CD4-positive, alpha-beta T cell treated with Interferon gamma for 1 hour (primary cell): ENCODE measurements around the gene PLEKHA5.
"Not testable (repeated sequence)": the region's sequence is repeated elsewhere in the genome, so short reads cannot be mapped to it uniquely, and the experiment has no call there.

Source experiments
- DNase-seq: peaks from one replicate; pipeline ENCODE4 v3.0.0-alpha.2; 2020

PLEKHA5 gene

DNA sequence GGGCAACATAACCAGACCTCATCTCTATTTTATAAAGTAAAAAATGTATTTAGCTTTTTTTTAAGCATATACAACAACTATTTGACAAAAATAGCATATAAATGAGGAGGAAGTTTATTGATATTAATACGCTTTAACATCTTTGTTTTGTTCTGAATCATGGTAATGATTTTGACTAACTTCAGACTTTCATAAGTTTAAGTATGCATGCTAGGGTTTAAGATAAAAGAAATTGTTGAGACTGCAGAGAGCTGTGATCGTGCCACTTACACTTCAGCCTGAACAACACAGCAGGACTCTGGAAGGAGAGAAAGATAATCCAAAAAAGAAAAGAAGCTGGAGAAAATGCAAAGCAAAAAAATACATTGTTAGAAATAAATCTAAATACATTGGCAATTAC, 221.8 kb downstream of the PLEKHA5 start:
- DNase-seq: no peak

DNA sequence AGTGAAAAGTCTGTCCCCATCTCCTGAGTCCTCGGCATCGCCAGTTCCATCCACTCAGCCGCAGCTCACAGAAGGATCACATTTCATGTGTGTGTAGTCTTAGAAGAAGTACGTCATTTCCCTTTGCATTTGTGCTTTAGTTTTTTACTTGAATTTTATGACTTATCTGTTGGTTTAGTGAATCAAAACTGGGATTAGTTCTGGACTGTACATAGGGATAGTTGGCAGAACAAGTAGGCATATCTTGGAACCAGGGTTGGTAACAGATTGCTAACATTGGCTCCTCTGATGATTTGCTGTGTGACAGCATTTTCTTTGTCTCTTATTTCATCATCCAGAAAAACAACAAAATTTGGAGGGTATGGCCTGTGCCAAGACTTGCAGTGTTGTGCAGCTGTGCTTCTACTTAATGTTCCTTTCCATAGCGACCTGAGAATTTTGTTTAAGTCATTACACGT, 240.2 kb downstream of the PLEKHA5 start:
- no peak for DNase-seq

DNA sequence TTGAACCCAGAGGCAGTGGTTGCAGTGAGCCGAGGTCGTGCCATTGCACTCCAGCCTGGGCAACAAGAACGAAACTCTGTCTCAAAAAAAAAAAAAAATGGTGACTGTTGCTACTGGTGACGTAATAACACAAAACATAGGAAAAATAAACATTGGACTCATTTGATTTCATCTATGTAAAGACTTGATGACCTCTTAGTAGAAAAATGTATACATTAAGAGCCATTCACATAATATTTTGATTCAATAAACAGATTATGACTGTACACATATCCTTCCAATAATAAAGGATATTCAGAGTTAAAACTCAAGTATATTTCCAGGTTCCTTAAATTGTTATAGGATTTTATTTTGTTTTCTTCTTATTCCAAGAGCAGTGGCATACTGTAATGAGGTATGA, 244.1 kb downstream of the PLEKHA5 start:
- DNase-seq: no peak

DNA sequence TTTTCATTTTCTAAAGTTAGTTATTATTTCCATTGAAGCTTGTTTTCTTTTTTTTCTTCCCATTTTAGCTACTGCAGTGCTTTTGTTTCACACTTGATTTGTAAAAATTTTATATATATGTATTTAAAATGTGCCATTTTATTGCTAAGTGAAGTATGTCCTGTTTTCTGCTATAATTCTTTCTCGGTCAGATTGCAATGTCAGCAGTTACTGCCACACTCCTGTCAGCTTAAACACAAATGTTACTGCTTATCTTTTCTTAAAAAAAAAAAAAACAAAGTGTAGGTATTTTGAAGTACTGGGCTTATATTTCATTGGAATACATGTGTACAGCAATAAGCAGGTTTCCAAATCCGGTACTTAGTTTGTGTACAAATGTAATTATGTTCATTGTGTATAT, 246.4 kb downstream of the PLEKHA5 start:
- no peak for DNase-seq

DNA sequence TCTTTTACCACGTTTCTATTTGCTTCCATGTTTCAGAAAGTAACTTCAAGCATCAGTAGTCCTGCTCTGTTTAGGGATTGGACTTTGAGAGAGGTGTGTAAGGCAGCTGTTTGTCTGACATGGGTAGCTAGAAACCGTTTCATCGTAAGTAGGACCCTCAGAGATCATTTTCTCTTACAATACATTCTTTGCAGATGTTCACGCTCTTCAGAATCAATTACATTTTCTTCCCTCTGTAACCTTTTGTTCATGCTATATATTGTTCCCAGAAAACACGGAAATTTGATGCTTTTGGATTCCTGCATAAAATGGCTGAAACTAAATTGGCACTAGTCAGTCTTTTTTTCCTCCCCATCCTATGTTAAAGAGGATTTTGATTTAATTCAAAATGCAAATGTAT, 247.2 kb downstream of the PLEKHA5 start:
- DNase-seq: no peak

DNA sequence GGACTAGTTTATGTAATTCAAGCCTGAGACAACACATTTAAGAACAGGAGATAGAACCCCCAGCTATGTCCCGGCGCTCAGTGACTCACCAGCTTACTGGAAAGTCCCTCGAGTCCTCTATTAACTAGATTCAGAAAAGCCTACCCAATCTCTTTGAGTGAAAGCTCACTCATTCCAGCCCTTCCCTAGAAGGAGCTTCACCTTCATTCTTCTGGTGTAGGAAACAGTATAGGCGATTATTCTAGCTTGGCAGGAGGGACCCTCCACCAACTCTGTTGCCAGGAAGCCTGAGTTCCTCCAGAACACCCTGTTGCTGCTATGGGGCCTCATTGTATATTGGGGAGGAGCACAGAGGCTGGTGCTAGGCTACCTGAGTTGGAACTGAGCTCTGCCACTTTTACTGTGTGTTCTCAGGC, 252.6 kb downstream of the PLEKHA5 start:
- no peak for DNase-seq

DNA sequence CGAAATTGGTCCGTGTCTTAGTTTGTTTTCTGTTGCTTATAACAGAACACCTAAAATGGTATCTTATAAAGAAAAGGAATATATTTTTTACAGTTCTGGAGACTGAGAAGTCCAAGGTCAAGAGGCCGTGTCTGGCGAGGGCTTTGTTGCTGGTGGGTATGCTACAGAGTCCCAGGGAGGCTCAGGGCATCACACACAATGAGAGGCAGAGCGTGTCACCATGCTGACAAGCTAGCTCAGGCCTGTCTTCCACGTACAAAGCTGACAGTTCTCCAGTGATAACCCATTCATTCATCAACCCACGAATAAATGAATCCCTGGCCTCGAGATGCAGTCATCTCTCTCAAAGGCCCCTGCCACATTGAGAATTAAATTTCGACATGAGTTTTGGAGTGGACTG, 253.0 kb downstream of the PLEKHA5 start:
- DNase-seq: no peak

DNA sequence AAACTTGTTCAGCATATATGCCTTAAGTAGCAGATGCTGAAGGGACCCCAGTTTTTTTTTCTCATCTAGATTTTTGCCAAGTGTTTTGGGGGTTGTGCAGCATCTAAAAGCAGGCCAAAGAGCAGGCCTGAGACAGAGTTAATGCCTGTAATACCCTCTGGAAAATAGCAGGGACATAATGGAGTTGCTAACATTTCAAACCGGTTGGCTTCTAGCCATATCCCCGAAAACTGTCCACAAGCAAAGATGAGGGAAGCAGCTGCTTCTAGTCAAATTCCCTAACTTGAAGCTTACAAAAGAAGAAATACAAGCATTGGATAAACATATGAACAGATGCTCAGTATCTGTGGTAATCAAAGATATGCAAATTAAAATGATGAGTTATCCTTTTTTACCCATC, 257.6 kb downstream of the PLEKHA5 start:
- no peak for DNase-seq

DNA sequence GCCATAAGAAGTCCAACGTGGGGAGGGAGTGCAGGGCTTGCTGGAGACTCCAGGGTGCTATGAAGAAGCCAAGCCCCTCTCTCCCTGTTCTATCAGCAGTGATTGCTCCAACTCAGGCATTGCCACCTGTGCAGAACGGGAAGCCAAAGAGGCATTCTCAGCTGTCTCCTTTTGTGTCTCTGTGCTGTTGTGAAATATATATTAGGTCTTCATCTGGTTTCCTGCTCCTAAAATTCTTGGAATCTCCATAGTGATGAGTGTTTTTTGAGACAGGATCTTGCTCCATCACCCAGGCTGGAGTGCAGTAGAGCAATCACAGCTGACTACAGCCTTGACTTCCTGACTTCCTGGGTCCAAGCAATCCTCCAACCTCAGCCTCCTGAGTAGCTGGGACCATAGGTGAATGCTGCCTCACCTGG, 258.6 kb downstream of the PLEKHA5 start:
- DNase-seq: no peak

DNA sequence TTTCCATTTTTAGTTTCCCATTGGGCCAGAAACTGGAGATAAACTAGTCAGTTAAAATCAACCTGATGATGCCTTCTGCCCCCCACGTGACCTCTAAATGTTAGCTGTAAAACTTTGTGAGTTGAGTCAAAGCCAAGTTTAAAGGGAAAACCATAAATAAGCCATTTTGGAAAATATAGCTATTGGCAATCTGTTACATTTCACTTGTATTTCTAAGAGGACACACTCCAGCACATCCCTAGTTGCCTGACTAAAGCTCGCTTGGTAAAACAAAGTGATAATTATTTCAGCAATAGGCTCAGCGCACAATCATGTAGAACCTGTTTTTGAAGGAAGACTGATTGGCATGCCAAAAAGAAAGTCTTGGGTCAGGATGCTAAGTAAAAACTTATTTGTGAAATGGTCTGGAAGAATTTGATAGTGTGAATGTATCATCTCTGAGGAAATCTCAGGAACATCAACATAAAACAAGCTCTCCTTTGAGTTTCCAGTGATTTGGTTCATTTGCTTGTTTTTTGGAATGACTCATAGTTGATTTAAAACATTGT, 260.6 kb downstream of the PLEKHA5 start:
- no peak for DNase-seq

DNA sequence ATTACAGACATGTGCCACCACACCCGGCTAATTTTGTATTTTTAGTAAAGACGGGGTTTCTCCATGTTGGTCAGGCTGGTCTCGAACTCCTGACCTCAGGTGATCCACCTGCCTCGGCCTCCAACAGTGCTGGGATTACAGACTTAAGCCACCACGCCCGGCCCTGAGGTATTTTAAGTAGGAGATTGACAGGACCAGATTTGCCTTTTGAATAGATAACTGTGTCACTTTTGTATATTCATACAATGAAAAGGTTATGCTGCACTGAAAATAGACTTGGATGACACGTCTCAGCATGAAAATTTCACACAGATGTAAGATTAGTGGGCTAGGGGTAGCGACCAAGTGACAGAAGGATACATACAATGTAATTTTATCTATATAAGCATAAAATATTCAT, 263.1 kb downstream of the PLEKHA5 start:
- DNase-seq: not testable (repeated sequence)

DNA sequence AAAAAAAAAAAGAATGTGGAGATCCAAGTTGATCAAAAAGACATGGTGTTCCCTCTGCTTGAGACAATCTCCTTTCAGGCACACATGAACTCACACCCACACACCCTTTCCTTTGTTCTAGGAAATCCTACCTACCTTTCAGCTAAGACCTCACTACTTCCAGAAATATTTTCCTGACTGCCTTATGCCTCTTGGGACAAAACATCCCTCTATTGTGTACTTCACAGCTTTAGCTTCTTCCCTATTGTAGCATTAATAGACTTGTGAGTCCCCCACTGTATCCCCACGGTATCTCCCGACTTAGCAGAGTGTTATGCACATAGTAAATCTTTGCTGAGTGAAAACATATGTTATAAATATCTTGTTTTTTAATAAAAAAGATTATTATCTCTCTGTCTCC, 264.9 kb downstream of the PLEKHA5 start:
- DNase-seq: no peak

DNA sequence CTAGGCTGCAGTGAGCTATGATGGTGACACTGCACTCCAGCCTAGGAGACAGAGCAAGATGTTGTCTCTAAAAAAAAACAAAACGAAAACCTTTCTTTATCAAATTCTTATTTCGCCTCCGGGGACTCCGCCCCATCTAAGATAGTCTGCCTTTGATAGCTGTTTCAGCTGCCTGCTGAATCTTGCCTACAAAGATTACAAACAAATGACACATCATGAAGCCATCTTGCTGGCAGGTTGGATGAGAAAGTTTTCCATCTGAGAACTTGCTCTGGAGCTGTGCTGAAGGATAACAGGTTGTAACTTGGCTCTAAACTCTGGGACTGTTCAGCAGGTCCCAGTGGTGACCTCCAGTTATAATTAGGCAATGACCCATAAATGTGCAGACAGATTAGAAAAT, 268.0 kb downstream of the PLEKHA5 start:
- DNase-seq: no peak

DNA sequence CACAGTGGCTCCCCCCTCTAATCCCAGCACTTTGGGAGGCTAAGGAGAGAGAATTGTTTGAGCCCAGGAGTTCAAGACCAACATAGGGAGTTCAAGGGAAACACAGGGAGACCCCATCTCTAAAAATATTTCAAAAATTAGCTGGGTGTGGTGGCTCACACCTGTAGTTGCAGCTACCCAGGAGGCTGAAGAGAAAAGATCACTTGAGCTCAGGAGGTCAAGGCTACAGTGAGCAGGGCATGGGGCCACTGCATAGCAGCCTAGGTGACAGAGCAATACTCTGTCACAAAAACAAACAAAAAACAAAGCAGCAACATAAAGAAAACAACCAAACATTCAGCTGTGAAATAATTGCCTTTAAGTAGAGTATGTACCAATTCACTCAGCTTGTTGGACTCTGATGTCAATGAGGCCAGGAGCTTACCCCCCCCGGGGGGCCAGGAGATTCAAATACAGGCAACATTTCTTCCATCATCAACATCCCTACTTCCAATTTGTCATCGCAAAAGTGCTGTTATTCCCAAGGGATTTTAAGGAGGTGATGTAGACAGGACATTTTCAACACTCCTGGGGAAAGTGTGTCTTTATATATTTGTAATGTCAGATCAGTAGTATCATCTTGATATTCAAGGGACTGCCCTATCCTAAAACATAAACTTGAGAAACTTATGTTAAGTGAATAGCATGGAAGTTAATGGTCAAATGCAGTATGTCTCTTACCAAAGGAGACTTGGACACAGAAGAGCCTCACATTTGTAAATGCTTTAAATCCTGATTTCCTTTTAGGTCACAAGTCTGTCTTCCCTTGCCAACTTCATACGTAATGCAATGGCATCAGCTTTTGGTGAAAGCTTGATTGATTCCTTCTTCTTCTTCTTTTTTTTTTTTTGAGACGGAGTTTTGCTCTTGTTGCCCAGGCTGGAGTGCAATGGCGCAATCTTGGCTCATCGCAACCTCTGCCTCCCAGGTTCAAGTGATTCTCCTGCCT, 269.1 kb downstream of the PLEKHA5 start:
- DNase-seq: no peak

DNA sequence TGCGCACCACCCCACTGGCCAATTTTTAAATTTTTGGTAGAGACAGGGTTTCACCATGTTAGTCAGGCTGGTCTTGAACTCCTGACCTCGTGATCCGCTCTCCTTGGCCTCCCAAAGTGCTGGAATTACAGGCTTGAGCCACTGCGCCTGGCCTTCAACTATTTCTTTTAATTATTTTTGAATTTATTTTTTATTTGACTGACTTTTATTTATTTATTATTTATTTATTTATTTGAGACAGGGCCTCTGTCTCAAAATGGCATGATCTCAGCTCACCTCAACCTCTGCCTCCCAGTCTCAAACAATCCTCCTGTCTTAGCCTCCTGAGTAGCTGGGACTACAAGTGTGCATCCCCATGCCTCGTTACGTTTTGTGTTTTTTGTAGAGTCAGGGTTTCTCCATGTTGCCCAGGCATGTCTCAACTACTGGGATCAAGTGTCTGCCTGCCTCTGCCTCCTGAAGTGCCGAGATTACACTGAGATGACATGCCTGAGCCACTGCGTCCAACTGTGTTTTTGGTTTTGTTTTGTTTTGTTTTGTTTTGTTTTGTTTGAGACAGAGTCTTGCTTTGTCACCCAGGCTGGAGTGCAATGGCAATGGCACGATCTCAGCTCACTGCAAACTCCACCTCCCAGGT, 271.2 kb downstream of the PLEKHA5 start:
- DNase-seq: not testable (repeated sequence)

DNA sequence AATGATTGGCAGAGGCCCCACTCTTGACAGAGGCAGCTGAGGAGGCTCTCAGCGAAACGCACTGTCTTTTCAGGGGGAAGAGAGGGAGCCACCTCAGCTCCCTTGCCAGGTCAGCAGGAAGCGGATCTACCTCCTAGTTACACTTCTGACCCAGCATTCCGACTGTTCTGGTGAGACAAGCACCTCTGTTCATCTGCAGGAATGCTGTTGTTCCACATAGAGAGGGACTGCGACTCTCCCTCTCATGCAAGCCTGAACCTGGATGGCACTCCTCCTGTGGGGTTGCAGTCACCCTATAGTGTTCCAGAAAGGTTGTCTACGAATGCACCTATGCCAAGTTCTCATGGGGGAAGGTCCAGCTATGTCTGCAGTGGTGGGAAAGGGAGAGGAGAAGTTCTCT, 272.7 kb downstream of the PLEKHA5 start:
- no peak for DNase-seq

DNA sequence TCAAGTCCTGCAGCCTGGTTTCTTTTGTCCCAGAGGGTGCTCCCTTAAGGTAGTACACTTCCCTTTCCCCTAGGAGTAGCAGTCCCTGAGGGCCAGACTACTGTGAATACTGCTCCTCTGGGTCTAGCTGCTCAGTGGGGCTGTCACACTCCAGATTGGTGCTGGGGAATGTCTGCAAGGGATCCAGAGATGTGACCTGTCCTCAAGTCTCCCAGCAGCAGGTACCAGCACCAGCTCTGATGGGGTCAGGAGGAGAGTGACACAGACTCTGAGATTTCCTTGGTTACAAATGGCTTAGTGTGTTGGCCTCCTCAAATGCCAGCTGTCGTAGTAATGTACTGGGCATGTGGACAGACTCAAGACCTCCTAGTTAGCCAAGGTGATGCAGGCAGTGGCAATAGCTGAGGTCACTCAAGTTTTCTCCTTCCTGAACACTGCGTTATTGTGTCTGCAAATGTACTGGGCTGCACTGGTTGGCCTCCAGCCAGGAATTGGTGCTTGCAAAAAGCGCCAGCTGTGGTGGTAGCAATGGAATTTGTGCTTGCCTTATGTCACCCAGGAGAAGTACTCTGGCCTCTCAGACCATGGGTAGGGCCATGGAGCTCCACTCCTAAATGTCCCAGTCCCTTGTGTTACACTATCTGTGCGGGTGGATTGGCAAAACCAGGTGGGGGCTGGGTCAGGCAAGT, 273.4 kb downstream of the PLEKHA5 start:
- DNase-seq: no peak

DNA sequence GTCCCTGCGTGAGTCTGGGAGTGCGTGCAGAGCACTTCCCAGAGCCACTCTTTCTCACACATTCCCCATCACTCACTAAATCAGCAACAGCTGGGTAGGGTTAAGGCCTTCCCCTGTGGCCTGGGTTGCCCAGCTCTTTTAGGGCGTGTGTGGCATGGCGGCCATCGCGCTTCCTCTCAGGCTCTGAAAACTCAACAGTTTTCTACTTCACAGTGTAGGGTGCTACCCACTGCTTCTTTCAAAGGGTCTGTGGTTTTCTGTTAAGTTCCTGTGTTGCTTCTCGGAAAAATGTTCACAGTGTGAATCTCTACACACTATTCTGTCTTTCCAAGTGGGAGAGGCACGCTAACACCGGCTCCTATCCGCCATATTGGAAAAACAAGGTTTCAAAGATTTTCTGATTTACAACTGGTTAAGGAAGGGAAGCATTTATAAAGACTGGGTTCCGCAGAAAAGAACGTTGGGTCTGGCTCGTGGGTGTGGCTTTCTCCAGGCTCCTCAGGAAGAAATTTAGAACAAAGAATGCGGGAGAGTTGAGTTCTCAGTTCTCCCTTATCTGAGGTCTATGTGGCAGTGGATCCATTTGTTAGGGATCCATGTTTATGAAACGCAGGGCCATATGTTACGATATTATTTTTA, 274.8 kb downstream of the PLEKHA5 start:
- no peak for DNase-seq

DNA sequence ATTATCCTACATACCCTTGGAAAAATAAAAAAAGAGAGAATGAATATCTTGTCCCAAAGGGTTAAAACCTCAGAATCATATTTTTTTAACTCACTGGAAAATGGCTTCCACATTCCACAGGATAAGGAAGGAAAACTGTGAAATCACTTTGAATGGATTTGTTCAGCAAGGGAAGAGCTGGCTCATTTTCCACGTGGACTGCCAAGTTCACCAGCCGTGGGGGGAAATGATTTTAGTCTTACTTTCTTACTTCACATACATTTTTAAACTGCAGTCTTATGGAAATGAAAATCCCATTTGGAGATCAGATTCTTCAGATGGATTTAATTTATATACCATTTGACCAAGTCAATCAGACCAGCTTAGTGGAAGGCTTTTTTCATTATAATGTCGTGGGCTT, 279.8 kb downstream of the PLEKHA5 start:
- no peak for DNase-seq

DNA sequence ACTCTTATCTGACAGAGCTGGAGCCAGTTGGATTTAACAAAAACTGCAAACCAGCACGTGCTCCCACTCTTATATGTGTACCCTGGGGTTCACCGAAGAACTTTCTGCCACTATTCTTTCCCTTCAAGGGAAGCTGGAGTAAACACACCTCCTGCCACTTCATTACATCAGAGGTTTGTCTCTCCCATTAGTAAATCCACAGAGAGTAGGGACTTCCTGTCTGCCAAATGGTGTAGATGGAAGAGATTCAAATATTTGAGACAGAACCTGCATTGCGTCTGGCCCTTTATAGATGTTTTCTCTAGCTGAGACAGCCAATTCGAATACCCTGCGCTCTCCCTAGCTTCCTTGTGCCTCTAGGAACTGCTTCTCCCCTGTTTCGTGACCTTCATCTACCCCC, 280.7 kb downstream of the PLEKHA5 start:
- no peak for DNase-seq

DNA sequence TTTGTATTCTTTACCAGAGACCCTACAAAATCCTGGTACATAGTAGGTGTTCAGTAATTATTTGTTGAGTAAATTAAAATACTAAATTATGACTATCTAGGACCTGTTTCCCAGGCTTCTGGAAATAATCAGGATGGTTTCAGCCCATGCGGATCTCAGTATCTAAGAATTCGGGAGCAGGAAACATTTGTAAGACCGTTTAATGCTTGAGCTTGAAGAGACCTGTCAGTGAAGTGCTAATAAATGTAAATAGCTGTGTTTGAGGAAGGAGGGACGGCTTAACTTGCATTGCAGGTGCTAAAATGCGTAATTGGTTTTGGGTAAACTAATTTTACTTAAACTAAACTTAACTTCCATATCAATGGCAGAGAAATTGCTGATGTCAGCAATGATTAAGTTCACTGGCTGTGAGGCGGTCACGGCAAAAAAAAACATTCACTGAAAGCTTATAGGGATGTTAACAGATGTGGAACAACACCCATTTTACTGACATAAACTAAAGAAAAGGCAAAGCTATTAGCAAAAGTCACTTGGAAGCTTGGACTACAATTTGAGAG, 281.2 kb downstream of the PLEKHA5 start:
- DNase-seq: no peak
